ENCODE results near the gene SH3RF1.

SH3RF1 gene

DNA sequence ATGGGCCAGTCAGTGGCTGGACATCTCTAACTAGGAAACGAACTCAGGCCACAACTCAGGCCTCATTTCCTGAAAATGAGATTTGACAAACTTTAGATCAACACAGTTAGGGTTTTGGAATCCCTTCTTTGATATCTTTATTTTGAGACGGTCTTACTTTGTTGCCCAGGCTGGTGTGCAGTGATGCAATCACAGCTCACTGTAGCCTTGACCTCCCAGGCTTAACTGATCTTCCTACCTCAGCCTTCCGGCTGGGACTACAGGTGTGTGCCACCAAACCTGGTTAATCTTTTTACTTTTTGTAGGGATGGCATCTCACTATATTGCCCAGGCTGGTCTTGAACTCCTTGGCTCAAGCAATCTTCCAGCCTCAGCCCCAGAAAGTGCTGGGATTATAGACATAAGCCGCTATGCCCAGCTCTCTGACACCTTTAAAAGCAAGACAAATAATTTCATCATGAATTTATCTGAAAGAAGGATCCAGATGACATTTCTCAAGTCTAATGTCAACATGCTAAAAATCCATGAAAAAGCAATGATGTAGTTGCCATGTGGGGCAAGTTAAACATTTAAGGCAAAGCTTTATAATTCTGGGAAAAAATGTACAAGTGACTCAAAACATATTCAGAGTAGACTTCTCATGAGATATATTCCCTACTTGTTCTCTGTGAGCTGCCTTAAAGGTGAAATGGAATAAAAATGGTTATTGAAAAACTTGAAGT lies 171.6 kb downstream of the SH3RF1 start:
- no peak for DNase-seq (ENCODE audit: low read depth)
- H3K4me3 ChIP-seq (ENCODE audit: low read depth, low read length): no peak overlapping the region
- TF ChIP-seq CTCF (IDR thresholded peaks at IDR 0.05; ENCODE audit: control insufficient read depth, extremely low read depth, insufficient read depth): no peak

DNA sequence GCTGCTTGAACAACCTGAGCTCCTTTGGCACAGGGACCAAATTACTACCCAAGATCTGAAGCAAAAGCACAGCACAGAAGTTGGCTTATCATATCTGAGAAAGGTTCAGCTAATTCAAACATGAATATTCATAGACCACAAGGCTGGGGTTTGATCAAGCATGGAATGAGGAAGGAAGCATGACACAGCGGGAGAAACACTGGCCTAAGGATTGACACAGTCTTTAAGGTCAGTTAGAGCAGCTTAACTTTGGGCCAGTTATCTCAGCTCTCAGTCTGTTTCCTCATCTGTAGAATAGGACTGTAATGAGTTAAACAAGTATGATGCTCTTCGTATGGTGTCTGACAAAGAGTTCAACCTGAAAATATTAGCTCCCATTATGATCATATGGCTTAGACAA lies 172.2 kb downstream of the SH3RF1 start:
- TF ChIP-seq CTCF (IDR thresholded peaks at IDR 0.05; ENCODE audit: control insufficient read depth, extremely low read depth, insufficient read depth): no peak
- DNase-seq (ENCODE audit: low read depth): no peak

DNA sequence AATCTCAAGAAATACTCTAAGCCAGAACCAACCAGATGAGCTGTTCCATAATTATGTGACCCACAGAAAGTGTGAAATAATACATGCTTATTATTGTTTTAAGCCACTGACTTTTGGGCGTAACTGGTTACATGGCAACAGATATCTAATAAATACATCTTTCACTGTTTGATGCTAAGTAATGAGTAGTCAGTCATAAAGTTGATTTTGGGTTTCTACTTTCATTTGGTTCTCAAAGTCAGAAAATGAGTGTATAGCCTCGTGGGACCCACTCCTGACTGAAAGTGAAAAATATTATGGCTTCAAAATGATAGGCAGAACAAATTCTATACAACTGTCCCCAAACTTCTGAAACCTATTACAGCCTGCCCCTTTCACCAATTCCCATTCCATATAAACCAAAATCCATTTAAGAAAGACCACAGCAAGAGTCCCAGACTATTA lies 172.7 kb downstream of the SH3RF1 start:
- no peak for TF ChIP-seq CTCF (IDR thresholded peaks at IDR 0.05; ENCODE audit: control insufficient read depth, extremely low read depth, insufficient read depth)
- H3K4me3 ChIP-seq (ENCODE audit: low read depth, low read length): no peak overlapping the region
- DNase-seq (ENCODE audit: low read depth): no peak

More for the DNA sequence above, 172.2 kb downstream of the SH3RF1 start:
- H3K4me3 ChIP-seq (ENCODE audit: low read depth, low read length): no peak overlapping the region

GRCh38 chr4:169096221-169096620 lies 174.5 kb downstream of the SH3RF1 start:
- no peak for DNase-seq (ENCODE audit: low read depth)
- no peak overlapping the region for H3K4me3 ChIP-seq (ENCODE audit: low read depth, low read length)
- no peak for TF ChIP-seq CTCF (IDR thresholded peaks at IDR 0.05; ENCODE audit: control insufficient read depth, extremely low read depth, insufficient read depth)

GRCh38 chr4:169094656-169095231 lies 176.0 kb downstream of the SH3RF1 start:
- TF ChIP-seq CTCF (IDR thresholded peaks at IDR 0.05; ENCODE audit: control insufficient read depth, extremely low read depth, insufficient read depth): no peak
- no peak for DNase-seq (ENCODE audit: low read depth)
- no peak overlapping the region for H3K4me3 ChIP-seq (ENCODE audit: low read depth, low read length)

DNA sequence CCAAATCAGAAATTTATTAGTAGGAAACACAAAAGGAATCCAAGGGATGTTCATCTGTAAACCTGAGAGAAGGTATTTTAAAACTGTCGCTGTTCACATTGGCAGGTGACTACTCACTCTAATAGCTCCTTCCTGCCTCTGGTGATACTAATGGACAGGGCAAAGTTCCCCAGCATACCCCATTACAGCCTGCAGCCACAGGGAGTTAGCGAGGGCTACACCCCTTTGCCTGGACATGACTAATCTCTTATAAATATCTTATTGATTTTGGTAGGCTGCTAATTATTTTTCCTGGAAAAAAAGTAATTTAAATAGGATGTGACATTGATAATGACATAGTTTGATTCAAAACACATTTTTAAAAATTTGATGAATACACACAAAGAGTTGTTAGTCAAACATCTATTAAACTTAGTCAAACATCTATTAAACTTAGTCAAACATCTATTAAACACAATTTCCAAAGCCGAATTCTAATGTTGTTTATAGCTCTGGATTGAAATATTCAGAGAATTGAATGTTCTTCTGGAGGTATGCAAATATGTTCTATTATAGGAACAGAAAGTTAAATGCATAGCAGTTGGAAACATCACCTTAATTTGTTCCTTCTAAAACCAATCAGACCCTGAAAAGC lies 177.8 kb downstream of the SH3RF1 start:
- no peak overlapping the region for H3K4me3 ChIP-seq (ENCODE audit: low read depth, low read length)
- peak; percentile 73 for DNase-seq (ENCODE audit: low read depth)
- no peak for TF ChIP-seq CTCF (IDR thresholded peaks at IDR 0.05; ENCODE audit: control insufficient read depth, extremely low read depth, insufficient read depth)

Data from LNCaP clone FGC (cell line).